HL-60 (cell line): ENCODE results near the gene NEK9.

Experiments used
- DNase-seq, 2 experiments: peaks; one replicate each; pipeline ENCODE4 v3.0.0-alpha.2; 2010 to 2020; ENCODE audit warnings: low read depth in 1 of 2, low spot score in 1 of 2
- H3K27ac ChIP-seq: fragments of 250-450 bp; sonication (Bioruptor Pico); replicated peaks from 2 replicates; pipeline ENCODE4 v1.5.1; 2020; ENCODE audit warnings: mild to moderate bottlenecking, moderate library complexity
- H3K27me3 ChIP-seq: fragments of 250-450 bp; sonication (Bioruptor Pico); 2 replicates; pipeline ENCODE4 v1.5.1; 2021; ENCODE audit warnings: mild to moderate bottlenecking, moderate library complexity; ENCODE audit not compliant: insufficient read depth, poor library complexity, severe bottlenecking
- H3K4me3 ChIP-seq: replicated peaks from 2 replicates; pipeline ENCODE4 v1.5.1; 2011; ENCODE audit warnings: mild to moderate bottlenecking, control low read depth, low read length; ENCODE audit not compliant: insufficient read depth
- CTCF ChIP-seq: IDR thresholded peaks from one replicate; pipeline ENCODE4 v1.5.1; 2011; ENCODE audit warnings: low read length, control low read depth, inconsistent platforms; ENCODE audit not compliant: insufficient read depth
- GABPA ChIP-seq: IDR thresholded peaks from 2 replicates; pipeline ENCODE4 v1.6.1; 2012; ENCODE audit warnings: low read depth
- POLR2AphosphoS5 ChIP-seq: IDR thresholded peaks from 2 replicates; pipeline ENCODE4 v1.6.1; 2012; ENCODE audit warnings: low read depth
- REST ChIP-seq: IDR thresholded peaks from 2 replicates; pipeline ENCODE4 v1.6.1; 2012; ENCODE audit warnings: low read depth; ENCODE audit not compliant: insufficient replicate concordance
- SPI1 ChIP-seq: IDR thresholded peaks from 2 replicates; pipeline ENCODE4 v1.6.1; 2012; ENCODE audit warnings: low read depth, mild to moderate bottlenecking, borderline replicate concordance

Gene NEK9

DNA sequence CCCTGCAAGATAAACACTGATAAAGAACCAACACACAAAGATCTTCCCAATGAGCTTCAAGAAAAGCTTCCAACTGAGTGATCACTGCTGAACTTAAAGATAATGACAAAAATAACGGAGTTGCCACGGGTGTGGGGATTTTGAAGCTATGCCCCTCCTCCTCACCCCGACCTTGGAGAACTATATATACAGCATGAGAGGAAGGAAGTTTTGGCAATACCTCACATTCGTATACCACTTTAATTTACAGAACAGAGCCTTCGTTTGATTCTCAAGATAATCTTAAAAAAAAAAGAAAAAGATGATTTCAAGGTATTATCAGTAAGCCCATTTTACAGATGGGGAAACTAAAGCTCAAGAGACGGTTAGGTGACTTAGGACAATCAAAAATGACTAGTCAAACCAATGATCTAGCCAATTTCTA is 715 bp downstream of the NEK9 start:
- peak in 1 of 2 experiments; percentile 22 for DNase-seq
- Histone ChIP-seq H3K27ac (peak overlapping the region; percentile 94), H3K4me3 (peak overlapping the region; percentile 60), H3K27me3 (no peaks in the 10 kb centered on the region)
- TF ChIP-seq CTCF (no peak), POLR2AphosphoS5 (no peak), GABPA (no peak)

- Histone ChIP-seq H3K27me3 (no peaks in the 10 kb centered on the region), H3K27ac (peak overlapping the region; percentile 94), H3K4me3 (peak overlapping the region; percentile 60)
- DNase-seq, result peak in 1 of 2 experiments; percentile 30
- TF ChIP-seq POLR2AphosphoS5 (no peak), CTCF (no peak), REST (no peak), GABPA (no peak), SPI1 (no peak)
Measured at GRCh38 chr14:75125617-75126016, 1.2 kb downstream of the NEK9 start.

DNA sequence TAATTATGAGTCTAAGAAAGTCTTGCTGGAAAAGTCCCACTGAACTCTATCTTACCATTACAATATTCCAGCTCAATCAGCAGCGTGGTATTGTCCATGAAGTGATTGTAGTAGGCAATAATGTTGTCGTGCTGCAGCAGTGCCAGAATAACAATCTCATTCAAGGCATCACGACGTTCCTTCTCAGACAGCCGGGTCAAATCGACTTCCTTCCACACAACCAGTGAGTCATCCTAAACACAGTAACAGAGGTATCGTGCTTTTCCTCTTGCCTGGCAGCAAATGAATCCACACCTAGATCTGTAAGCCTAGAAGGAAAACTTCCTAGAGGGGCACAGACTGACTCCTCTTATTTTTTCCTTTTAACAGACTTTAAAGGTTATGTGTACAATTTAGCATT is 2.9 kb downstream of the NEK9 start:
- no peaks in the 10 kb centered on the region for H3K27me3 ChIP-seq
- H3K4me3 ChIP-seq, result no peak overlapping the region
- H3K27ac ChIP-seq, result peak overlapping the region; percentile 27
- DNase-seq, result peak in 1 of 2 experiments; percentile 30
- 0 out of 2 replicates have a peak, but pooled peaks have one; percentile 11 for TF ChIP-seq SPI1
- no peak for TF ChIP-seq POLR2AphosphoS5
- TF ChIP-seq REST, result no peak
- no peak for TF ChIP-seq CTCF
- no peak for TF ChIP-seq GABPA

DNA sequence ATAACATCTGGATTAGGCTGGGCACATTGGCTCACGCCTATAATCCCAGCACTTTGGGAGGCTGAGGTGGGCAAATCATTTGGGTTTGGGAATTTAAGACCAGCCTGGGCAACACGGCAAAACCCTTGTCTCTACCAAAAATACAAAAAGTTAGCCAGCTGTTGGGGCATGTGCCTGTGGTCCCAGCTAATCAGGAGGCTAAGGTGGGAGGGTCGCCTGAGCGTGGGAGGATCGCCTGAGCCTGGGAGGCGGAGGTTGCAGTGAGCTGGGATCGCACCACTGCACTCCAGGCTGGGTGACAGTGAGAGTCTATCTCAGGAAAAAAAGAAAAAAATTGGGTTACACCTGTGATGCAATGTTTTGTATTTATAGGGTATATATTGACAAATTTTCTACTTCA is 5.3 kb downstream of the NEK9 start:
- DNase-seq, result no peak
- TF ChIP-seq REST, result no peak
- no peak for TF ChIP-seq POLR2AphosphoS5
- TF ChIP-seq GABPA, result no peak
- TF ChIP-seq CTCF, result no peak
- TF ChIP-seq SPI1, result no peak
- Histone ChIP-seq H3K27me3 (no peaks in the 10 kb centered on the region), H3K27ac (no peak overlapping the region), H3K4me3 (no peak overlapping the region)
